Islet of Langerhans (tissue), 1 donor: ENCODE results near the gene USP19.

Experiments used
- FAIRE-seq: peaks from one replicate; lab custom pipeline; 2011; peaks lifted over from hg19 to GRCh38; lab: Jason Lieb, UNC

USP19 gene

DNA sequence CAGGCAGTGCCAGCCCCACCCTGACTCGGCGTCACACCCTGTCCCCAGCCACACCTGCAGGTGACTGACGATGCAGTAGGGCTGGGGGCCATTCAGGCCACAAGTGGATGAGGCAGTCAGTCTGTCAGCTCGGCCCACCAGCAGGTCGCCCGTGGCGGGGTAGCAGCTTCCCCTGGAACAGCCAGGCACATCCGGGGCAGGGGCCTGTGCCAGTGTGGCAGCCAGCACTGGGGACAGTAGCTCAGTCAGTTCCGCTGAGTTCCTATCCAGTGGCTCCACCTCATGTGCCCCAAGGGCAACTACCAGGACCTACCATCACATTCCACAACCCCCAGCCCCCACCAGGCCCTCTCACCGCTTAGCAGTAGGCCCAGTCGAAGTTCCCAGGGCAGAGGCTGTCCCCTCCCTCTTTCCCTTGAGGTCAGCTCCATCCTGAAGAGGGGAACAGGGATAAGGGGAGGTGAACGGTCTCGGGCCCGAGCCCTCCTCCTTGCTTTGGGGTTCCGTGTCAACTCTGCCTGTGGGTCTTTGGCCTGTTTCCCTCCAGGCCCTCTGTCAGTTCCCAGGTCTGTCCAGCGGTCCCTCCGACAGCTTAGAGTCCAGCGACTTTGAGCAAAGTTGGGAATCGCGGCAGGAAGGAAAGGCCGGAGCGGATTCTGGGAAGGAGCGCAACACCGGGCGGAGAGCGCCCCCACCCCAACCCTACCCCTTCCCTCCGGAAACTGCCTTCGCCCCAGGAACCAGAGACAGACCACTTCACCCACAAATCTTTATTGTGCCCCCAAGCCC is 12.0 kb upstream of the USP19 start, which contains the start of gene LAMB2:
LAMB2 (minus strand) TSS at position 614 of the 789 bp plus-strand sequence; CDS start at position 431, 183 bp downstream.
- no peak for FAIRE-seq

DNA sequence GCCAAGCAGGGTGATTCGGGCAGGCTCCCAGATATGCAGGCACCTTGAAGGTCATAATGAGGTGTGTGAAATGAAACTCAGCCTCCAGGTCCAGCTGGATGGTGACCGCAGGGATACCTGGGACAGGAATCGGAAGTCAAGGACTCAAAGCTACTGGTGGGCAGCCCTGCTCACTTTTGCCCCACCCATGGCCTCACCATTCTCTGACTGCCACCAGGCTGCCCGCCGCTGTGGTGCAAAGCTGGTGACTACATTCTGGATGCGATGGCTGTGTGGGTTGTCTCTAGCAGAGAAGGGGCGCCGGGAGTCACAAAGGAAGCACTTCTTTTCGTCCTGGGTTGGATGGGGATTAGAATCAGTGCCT is 11.4 kb upstream of the USP19 start:
- FAIRE-seq, result no peak

DNA sequence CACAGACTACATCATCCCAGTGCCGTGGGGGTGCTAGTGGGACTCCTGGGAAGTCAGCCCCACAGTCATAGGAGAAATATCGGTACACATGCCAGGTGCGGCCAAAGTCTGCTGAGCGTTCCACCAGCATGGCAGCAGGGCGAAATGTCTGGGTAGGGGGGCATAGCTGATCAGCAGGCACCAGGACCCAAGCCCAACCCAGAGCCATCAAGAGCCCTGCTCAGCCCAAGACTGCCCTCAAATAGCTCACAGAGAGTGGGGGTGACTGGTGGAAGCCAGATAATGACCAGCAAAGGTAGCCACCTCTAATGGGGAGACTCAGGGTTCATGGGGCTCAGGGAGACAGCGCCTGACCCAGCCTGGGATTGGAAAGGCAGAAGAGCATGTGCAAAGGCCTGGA is 11.0 kb upstream of the USP19 start:
- FAIRE-seq, result no peak

DNA sequence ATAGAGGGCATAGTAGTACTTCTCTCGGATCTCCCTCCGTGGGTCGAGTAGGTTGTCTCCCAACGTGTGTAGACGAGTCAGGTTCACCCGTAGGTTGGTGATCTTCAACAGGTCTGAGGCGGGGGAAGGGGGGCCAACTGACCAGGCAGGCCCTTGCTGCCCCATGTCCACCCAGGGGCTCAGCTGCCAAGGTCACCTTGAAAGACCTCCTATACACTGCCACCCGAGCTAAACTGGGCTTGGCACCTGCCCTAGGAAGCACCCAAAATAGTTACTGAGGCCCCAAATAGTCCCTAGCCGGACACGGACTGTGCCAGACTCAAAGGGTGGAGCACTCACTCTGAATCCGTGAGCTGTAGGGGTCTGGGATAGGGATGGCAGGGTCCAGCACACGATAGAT is 10.4 kb upstream of the USP19 start:
- no peak for FAIRE-seq

DNA sequence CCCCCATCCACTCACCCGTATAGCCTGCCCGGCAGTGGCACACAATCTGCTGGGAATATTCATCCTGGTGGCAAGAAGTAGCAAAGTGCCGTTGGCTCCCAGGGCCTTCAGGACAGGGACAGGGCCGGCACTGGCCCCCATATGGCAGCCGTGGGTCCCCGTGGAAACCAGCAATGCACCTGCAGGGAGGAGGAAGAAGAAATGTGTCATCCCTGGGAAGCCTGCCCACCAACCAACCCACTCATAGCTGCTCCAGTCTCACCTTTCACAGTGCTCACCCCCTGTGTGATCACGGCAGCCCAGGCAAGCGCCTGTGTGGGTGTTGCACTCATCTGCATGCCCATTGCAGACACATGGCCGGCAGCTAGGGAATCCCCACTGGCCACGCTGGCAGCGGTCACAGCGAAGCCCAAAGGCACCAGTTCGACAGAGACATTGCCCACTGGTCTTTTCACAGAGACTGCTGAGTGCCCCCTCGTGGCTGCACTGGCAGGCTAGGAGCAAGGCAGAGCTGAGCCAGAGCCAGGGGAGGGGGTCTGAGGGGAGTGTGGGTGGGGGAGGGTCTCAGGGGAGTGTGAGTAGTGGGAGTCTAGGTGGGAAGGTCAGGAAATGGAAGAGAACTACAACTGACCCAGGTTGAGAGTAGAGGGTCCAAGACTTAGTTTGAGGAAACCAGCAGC is 4.5 kb upstream of the USP19 start:
- FAIRE-seq, result no peak

DNA sequence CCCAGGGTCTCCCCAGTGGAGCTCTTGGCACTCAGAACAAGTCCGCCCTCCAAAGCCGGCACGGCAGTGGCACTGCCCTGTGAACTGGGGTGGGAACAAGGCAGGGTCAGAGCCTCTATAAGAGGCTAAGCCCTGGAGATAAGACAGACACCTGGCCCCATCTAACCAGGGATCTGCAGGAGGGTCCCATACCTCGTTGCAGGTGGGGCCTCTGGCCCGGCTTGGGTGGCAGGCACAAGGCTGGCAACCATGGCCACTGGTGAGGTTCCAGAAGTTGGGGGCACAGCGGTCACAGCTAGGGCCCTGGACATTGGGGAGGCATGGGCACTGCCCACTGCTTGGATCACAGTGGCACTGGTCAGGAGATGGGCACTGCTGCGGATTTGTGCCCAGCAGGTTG is 3.6 kb upstream of the USP19 start:
- no peak for FAIRE-seq

DNA sequence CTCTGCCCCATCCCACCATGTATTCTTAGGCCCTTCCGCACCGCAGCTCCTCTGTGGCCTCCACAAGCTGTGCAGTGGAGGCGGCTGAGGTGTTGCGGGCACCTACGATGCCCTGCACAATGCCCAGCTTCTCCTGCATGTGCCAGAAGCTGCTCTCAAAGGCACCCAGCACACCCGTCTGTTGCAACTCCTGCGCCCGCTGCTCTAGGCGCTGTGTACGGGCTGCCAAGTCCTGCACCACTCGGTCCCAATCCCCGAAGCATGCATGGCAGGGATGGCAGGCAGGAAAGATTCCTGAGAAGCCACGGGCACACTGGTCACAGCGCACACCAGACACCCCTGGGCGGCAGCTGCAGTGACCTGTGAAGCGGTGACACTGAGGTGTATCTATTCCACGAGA is 3.1 kb upstream of the USP19 start:
- FAIRE-seq, result no peak

DNA sequence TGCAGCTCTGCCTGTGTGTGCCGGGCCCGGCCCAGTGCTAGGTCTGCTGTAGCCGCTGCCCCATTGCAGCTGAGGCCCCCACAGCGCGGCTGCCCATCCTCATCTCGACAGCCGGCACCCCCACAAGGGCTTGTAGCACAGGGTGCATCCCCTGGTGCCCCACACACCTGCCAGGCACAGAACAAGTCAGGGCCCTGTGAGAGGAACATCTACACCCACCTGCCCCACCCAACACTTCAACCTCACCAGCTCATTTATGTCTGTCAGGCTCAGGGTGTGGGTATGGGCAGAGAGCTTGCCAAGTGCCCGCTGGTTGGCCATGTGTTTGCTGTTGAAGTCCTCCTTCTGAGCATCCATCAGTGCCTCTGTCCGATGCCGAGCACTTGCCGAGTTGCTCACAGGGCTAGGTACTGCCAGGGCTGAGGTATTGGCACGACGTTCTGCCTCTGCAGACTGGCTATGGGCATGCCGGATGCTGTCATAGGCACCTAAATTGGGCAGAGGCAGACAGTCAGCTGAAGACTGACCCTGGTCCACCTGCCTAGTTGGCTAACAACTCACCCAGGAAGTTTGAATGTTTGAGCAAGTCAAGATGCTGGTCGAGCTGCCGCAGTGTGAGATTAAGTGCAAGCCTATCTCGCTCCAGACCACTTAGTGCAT is 2.4 kb upstream of the USP19 start:
- no peak for FAIRE-seq

DNA sequence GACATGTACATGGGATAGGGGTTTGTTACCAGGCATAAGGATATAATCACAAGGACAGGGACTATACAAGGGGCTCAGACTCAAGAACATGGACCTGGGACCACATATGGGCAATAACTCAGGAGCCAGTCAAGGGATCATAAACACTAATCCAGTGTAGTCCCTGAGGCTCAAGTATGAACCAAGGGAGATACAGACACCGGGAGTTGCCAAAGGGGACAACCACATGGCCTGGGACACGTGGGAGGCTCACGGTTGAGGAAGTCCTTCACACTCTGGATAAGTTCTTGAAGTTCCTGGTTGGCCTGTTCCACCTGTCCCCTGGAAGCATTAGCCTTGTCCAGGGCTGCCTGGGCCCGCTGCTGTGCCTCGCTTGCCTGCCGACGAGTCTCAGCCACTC is 1.8 kb upstream of the USP19 start:
- no peak for FAIRE-seq

DNA sequence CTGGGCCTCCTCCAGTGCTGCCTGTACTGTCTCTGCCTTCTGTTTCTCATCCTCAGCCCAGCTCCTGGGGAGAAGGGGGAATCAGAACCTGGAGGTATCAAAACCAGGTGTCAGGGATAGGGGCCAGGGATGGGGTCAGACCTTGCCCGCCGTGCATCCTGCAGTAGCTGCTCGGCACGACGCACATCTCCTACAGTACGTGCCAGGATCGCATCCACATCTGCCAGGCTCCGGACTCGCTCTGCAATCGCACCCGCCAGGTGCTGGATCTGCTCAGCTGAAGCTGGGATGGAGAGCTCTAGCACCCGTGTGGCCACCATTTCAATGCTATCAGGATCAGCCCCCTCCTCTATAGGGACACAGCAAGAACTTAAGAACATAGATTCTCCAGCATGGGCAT is 1.4 kb upstream of the USP19 start:
- FAIRE-seq, result no peak

DNA sequence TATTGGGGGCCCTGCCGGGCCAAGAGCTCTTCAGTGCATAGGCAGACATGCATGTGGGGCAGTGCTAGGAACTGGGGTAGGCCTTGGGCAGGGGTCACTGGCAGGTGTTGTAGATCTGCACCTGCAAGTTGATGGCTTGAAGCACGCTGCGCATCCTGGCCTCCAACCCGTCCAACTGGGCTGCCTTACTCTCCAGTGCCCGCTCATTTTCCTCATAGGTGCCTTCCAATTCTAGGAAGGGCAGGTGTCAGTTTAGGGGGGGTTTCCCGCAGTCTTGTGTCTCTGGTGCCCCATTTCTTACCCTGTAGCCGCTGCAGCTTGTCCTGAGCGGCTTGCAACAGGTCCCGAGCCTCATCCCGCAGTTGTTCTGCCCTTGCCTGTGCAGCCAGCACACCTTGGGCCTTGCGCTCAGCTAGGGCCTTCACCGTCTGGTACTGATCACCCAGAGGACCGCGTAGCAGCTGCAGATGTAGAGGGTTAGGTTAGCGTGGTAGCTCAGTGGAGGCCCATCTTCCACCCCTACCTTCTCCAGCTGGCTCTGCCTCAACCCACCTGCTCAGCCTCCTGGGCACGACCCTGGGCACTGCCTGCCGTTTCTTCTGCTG is 611 bp upstream of the USP19 start:
- FAIRE-seq, result no peak

DNA sequence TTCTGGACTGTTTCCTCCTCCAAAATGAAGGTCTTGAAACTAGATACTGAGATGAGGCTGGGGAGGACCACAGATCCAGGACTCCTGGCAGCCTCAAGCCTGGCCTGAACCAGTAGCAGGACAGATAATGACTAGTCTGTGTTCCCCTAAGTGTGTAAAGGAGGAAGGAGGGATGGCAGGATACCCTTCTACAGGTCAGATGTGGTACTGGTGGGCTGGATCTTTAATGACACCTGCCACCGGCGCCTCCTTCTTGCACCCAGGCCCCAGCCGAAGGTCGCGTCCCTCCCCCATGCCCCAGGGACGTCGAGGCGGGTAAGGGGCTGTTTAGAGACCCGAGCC is 556 bp downstream of the USP19 start:
- FAIRE-seq, result no peak

DNA sequence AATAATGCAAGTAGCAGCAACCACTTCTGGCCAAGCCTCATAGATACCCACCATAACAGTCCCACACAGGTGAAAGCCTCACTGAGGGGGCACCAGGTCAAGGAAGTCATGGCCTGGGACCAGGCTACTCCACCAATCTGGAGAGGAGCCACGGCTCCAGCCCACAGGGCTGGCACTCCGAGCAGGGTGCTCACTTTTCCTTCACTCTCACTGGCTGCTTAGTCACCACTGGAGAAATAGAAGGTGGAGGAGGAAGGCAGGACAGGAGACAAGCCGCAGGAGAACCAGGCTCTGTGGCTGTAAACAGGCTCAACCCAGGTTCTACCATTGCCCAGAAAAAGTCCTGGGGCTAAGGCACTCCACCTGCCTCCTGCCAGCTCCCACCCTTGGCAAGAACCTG is 1.2 kb downstream of the USP19 start:
- FAIRE-seq, result no peak

DNA sequence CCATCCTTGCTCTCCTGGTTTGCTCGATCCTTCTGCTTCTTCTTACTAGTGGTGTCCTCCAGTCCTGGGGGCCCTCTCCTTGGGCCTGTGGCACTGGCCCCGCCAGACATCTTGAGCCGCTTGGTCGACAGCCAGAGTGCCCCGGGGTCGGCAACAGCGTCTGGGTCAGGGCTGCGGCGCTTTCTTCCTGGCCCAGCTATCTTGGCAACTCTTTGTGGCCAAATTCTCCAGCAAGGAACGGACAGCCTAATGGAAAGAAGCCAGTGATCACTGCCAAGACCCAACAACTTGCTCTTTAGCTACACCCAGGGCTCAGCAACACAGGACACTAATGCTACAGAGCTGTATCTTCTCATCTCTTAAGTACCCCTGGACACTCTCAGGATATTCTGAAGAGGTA is 1.6 kb downstream of the USP19 start:
- no peak for FAIRE-seq

DNA sequence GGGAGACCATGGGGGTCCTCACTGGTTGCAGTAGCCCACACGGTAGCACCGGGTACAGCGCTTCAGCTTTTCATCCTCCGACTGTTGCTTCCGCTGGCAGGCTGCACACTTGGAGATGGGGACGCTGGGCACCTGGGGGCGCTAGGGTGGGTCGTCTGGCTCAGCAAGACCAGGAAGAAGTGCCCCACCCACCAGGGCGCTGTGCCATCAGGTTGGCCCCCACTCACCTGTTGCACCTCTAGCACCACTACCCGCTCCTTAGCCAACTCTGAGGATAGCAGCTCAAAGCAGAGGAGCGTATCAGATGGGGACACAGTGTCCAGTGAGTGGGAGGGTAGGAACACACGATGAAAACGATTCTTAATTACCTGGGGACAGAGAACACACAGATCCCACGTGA is 8.4 kb downstream of the USP19 start:
- FAIRE-seq, result no peak

DNA sequence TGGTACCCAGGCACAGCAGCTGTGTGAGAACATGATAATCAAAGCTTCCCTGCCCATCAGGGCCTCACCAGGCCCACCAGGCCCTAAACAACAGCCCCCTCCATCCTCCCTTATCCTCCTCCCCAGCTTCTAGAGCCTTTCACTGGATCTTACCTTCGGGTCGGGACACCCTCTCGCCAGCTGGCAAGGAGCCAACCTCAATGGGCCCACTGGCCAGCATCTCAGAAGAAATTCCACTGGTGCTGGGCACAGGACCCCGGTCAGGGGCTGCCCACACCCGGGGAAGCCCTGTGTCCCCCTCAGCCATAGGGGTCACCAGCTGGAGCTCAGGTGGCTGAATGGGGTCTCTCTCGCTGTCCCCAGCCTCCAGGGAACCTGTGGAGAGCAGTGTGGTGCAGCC is 9.3 kb downstream of the USP19 start:
- no peak for FAIRE-seq

DNA sequence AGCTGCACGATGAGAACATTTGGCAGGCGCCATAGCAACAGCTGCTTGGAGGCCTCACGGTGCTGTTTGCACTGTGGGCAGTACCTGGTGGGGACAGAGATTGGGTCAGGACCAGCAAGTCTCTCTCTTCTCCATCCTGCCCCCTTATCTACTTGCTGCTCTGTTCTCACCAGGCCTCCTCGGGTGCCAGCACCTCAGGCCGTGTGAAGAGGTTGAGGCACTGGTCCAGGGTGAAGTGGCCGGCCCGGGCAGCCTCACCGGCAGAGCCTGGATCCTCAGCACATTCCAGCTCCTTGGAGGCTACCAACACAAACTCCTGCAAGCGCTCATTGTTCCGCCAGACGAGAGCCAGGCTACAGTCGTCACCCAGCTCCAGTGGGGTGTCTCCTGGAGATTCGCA is 9.8 kb downstream of the USP19 start:
- no peak for FAIRE-seq

DNA sequence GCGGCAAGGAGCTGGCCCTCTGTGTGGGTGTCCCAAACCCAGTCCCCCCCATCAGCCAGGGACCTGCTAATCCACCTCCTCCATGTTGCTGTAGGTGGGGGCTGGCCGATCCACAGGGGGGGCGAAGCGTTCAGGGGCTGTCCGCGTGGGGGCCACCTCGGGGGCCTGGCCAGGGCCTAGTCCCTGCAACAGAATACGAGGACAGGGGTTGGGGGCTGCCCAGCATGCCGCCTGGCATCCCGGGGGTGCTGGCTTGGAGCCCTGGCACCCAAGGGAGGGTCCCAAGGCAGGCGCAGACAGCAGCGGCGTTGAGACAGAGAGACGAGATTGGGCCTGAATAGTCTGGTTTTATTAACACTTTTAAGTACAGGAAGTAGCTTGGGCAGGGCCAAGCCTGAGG is 12.3 kb downstream of the USP19 start:
- no peak for FAIRE-seq

DNA sequence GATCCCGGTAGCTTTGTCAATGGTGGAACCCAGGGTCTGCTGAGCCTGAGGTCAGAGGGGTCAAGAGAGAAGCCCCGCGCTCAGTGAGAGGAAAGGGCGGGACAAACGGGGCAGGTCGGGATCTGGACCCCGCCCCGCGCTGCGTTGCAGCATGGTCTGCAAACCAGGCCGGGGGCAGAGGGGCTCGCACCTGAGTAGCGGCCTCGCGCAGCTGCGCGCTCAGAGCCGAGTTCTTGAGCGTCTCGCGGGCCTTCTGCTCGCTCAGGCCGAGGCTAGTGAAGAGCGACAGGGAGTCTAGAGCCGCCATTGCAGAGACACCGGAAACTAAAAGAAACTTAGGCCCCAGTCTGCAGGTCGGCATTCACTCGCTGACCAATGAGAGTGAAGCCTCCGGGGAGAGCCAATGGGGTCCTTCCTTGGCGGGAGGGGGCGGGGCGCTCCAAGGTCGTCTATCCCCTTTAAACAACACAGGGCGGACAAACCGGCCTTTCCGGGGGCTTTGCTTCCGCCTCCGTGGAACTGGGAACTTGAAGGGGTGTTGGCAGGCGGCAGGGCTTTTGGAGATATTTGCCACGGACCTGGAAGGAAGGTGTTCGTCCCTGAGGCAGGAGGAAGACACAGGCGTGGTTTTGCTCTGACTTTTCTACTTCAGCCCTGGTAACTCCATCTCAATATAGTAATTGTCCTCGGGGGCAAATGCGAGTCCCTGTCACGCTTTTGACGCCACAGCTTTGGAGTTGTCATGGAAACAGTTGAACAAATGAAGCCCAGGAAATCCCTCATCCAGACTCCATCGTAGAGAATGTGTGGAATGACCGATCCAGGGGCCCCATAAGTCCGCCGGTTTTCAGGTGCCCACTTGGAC is 16.0 kb downstream of the USP19 start, which contains the start of gene QARS1:
QARS1 (minus strand) TSS at position 331 of the 865 bp plus-strand sequence; CDS start at position 307, 24 bp downstream.
- peak; percentile 17 for FAIRE-seq

DNA sequence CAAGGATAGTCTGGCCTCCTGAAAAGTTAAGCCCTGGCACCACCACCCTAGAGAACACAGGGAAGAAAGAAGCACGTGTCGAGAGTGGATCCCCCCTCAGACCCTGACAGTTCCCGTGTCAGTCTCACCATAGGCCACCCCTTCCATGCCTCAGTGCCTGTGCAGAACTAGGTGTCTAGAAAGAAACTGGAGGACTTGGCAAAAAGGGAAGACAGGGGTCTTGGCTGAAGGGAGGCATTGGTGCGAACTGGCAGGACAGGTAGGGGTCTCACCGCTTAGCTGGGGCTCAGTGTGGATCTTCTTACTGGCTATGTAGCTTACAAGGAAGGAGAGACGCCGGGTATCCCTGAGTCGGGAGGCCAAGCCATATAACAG is 16.6 kb downstream of the USP19 start:
- FAIRE-seq, result no peak

DNA sequence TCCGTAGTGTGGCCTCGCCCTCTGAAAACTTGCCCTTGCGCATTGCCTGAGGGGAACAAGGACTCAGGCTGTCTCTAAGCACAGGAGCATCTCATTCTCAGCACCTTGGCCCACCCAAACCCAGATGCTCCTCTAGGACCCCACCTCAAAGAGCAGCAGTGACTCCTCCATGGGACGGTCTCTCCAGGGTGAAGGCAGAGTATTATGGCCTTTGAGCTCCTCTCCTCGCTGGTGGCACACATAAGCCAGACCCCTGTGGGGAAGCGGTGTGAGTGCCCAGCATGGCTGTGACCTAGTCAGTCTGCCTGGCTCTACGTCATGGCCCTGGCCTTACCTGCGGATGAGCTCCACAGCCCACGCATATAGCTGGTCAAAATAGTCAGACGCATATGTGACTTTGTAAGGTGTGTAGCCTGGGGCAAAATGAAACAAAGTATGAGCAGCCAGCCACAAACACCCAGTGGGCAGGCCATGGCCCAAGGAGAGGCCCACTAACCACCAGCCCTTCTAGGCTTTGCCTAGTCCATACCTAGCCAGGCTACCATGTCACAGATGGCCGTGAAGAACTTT is 20.5 kb downstream of the USP19 start:
- no peak for FAIRE-seq
